SH-SY5Y (cell line): Measurements from ENCODE around the gene RTN4RL1.

Source experiments
- GATA2 ChIP-seq: IDR thresholded peaks from 2 replicates; pipeline ENCODE4 v1.6.1; 2011; ENCODE audit warnings: mild to moderate bottlenecking, low read depth, low read length
- GATA3 ChIP-seq: IDR thresholded peaks from 2 replicates; pipeline ENCODE4 v1.6.1; 2011; ENCODE audit warnings: low read depth, mild to moderate bottlenecking, low read length, moderate library complexity

The RTN4RL1 gene

DNA sequence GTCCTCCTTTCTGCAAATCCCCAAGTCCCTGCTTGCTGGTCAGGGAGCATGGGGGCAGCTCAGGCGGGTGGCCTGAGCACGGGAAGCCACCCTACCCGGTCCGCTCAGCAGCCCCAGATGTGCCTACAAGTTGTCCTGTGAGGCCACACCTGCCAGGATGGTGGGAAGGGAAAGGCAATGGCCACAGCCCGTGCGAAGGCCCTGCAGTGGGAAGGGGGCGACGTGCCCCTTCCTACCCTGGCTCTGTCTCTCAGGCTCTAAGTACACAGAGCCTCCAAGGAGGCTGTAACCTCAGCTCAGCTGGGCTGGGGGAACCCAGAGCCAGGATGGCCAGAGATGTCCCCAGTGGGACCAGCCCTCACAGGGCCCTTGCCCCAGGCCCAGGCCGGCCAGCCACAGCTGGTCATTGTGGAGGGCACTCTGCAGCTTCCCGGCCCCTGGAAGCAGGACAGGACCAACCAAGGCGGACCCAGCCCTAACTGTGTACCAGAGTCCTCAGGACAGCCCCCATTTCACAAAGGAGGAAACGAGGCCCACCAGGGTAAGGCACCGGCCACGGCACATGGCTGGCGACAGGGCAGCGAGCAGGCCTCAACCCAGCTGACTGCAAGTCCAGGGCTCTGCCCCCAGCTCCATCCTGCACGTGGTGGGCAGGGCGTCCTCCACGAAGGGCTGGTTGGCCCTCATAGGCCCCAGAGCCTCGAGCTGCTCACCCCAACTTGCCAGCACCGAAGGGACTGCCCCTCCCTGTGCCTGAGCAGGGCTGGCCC, 82.3 kb downstream of the RTN4RL1 start:
- no peak for TF ChIP-seq GATA3
- no peak for TF ChIP-seq GATA2

DNA sequence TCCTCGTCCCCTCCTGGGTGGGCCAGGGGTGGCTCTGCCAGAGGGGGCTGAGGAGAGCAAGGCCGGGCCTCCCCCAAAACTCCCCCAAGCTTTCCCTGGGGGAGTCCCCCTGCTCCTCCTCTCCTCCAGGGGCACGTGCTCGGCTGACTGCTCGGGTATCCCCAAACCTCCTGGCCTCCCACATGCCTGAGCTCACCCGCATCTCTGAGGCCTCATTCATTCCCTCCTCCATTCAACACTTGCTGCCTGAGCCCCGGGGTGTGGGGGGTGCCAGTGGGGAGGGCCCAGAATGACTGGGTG, 83.1 kb downstream of the RTN4RL1 start:
- TF ChIP-seq GATA3 = no peak
- no peak for TF ChIP-seq GATA2

DNA sequence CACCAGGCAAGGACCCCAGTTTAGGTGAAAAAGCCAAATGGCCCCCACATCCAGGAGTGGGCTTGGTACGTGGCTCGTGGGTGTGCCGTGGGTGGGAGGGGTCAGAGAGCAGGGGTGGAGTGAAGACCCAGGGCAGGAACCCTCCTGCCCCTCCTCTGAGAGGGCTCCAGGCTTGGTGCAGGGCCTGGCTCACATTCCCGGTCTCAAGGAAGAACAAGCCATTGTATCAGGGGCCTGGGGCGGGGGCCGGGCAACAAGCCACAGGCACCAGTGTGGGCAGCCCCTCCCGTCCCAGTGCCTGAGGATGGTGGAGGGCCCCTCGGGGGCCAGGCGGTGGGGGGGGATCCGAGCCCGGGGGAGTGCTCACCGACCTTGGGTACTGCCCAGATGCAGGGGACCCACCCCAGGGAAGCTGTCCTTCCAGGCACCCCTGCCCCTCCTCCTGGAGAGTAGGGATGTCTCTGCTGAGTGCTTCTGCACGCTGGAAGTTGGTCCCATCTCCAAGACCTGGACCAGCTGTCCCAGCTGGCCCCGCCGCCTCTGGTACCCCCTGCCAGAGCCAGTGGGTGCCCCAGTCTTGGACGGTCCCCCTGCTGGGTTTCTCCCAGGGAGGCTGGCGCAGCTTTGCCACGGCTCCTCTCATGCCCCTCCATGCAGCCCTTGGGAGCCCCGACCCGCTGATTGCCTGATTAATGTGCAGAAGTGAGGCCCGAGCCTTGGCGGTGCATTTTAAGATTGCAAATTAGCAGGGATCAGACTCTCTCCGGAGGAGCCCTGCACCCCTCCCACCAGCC, 83.7 kb downstream of the RTN4RL1 start:
- TF ChIP-seq GATA3 (no peak), GATA2 (no peak)

- no peak for TF ChIP-seq GATA2
- no peak for TF ChIP-seq GATA3
These were observed 84.3 kb downstream of the RTN4RL1 start for GRCh38 chr17:1940810-1941185.

- no peak for TF ChIP-seq GATA2
- TF ChIP-seq GATA3 = no peak
These were observed 84.9 kb downstream of the RTN4RL1 start for GRCh38 chr17:1939981-1940809.

DNA sequence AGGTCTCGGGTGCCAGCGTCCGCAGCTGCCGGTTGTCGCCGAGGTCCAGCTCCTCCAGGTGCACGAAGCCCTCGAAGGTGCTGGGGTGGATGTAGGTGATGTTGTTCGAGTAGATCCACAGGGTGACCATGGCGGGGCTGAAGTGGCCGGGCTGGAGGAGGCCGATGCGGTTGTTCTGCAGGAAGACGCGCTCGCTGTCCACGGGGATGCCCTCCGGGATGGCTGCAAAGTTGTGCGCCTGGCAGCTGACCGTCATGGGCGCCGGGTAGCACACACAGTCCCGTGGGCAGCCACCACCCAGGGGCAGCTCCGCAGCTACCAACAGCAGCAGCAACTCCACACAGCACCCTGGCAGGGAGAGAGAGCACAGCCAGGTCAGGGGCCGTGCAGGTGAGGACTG, 87.7 kb downstream of the RTN4RL1 start:
- no peak for TF ChIP-seq GATA2
- TF ChIP-seq GATA3 = no peak

DNA sequence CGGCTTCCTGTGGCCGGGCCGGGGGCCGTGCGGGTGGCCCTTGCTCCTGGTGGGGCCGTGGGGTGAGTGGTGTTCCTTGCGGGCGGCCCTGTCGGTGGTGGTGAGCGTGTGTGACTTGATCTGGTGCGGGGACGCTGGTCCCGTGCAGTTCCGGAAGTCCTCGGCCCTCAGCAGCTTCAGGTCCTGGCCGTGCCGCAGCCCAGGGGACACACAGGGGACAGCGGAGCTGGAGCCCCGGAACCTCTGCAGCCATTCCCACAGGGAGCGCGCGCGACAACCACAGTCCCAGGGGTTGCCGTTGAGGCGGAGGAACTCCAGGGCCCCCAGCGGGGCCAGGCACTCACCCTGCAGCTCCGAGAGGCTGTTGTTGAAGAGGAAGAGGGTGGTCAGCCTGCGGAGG, 88.4 kb downstream of the RTN4RL1 start:
- TF ChIP-seq GATA2 (no peak), GATA3 (no peak)

GRCh38 chr17:1934901-1935300, 90.2 kb downstream of the RTN4RL1 start:
- no peak for TF ChIP-seq GATA2
- no peak for TF ChIP-seq GATA3

DNA sequence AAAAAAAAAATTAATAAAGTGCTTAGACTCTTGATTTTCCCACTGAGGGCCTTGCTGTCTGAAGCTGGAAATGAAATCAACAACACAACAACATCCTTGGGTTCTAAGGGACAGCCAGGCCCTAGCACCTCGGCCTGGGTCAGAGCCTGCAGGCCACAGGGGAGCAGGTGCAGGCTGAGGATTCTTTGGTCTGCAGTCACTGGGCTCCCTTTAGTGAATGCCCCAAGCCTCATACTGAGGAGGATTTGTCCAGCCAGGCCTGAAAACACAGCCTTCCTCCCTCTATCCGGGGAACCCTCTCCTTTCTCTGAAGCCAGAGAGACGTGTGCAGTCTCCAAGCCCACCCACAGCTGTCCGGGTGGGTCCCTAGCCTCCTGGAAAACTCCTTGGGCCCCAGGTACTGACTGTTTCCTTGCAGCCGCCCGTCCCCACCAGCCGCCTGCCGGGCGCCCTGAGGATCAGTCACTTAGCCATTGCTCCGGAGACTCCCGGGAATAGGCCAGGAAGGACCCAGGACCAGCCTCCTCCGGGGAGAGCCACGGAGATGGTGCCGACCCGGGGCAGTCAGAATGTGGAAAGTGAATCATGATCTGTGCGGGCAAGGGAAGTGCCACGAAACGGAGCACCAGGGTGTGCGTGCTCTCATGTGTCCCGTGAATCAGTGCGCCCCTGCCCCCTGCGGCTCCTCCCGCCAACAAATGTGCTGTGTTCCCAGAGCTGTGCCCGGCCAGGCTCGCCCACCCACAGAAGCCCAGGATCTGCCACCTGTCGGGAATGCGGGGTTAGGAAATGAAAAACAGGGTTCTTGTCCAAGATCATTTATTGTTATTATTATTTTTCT, 91.0 kb downstream of the RTN4RL1 start:
- no peak for TF ChIP-seq GATA2
- TF ChIP-seq GATA3 = no peak

- TF ChIP-seq GATA3 = no peak
- no peak for TF ChIP-seq GATA2
These were observed 93.1 kb downstream of the RTN4RL1 start for GRCh38 chr17:1931844-1932579.

- TF ChIP-seq GATA2 (no peak), GATA3 (no peak)
These were observed 94.8 kb downstream of the RTN4RL1 start for GRCh38 chr17:1930337-1930645.

DNA sequence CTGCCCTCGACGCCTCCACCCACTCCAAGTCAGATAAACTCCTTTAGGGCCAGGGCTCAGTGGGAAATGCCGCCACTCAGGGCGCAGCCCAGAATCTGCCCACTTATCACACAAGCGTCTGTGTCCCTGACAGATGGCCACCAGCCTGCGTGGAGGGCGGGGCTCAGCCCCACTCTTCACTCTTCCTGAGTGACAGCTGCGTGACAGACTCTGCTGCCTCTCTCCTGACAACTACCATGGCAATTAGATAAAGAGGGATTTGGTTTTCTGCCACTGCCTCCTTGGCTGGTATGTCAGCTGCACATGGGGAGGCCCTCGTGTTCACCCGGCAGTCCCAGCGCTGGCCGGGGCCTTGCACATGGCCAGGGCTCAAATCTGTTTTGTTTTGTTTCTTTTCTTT, 96.2 kb downstream of the RTN4RL1 start:
- no peak for TF ChIP-seq GATA2
- no peak for TF ChIP-seq GATA3

DNA sequence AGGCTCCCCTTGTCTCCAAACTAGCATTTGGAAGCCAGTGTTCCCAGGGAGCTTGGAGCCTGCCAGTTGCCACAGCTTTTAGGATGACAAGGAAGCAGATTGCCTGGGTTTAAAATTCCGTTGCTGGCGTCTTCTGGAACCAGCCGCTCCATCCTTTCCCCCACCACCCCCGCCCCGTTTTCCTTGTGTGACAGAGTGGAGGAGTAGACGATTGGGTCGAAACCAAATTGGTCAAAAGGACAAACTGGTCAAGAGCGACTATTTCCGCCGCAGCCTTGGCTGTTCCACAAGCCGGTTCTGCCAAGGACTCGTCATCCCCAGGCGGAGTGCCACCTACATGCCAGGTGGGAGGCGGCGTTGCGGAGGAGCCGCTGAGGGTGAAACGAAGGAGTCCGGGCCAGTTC, 104.2 kb downstream of the RTN4RL1 start:
- no peak for TF ChIP-seq GATA3
- no peak for TF ChIP-seq GATA2
